DOHH2 (cell line): ENCODE measurements around the gene PXN.

Experiments
- CTCF ChIP-seq: fragments of 200-600 bp; sonication (generic); IDR thresholded peaks from one replicate; pipeline ENCODE4 v1.5.1; 2014; ENCODE audit warnings: antibody characterized with exemption, mild to moderate bottlenecking, low read depth, low read length; ENCODE audit not compliant: poor library complexity, severe bottlenecking
- EZH2phosphoT487 ChIP-seq: fragments of 200-600 bp; sonication (generic); IDR thresholded peaks from 2 replicates; pipeline ENCODE4 v1.6.1; 2017; ENCODE audit warnings: borderline replicate concordance, mild to moderate bottlenecking, antibody characterized with exemption, low read length, moderate library complexity, mixed read lengths

DNA sequence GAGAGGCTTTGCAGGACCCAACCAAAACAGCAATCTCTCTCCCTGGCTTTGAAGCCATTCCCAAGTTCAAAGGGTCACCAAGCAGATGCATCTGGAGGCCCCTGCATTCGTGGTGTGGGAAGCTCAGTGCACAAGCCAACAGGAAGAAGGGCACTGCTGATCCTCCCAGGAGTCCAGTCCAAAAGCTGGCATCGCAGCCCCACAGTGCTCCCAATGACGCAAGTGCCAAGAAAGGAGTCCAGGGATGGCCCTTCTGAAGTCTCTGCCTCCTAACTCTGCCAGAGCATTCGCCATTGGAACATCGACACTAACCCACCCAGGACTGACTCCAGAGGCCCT, 25.1 kb downstream of the PXN start:
- TF ChIP-seq CTCF (no peak), EZH2phosphoT487 (no peak)
